Measurements from ENCODE around the gene GLP2R. TPM values are rescaled to one million over a fixed set of nuclear protein-coding genes. Genes with fewer than 3 reads are reported as not detected.

The GLP2R gene
- total and polyA plus RNA-seq, 3 donors from 2014 or later, result 0.70 to 1.3 (median 0.81) TPM

GRCh38 chr17:9872852-9873251 is 47.1 kb downstream of the GLP2R start:
- 80 to 100% methylated on average over 1 to 6 of the region's 6 CpGs for WGBS, 2 donors
- no peaks in the 10 kb centered on the region for H3K36me3 ChIP-seq (ENCODE audit: low read depth, missing control alignments)
- H3K9me3 ChIP-seq, result no peaks in the 10 kb centered on the region
- intact Hi-C loops (cut with DNase I; ENCODE audit: low total_unique reads), result no loop called here
- H3K27ac ChIP-seq, result no peak overlapping the region
- TF ChIP-seq POLR2A (IDR thresholded peaks at IDR 0.05), result no peak
- no peak for TF ChIP-seq CTCF (IDR thresholded peaks at IDR 0.05)
- no peaks in the 10 kb centered on the region for H3K27me3 ChIP-seq
- H3K4me1 ChIP-seq, result no peaks in the 10 kb centered on the region
- H3K4me3 ChIP-seq, result no peak overlapping the region
- DNase-seq, result no peak

GRCh38 chr17:9874722-9875121 is 49.0 kb downstream of the GLP2R start:
- DNase-seq, result no peak
- no peaks in the 10 kb centered on the region for H3K36me3 ChIP-seq (ENCODE audit: low read depth, missing control alignments)
- no peak overlapping the region for H3K27ac ChIP-seq
- H3K27me3 ChIP-seq, result no peaks in the 10 kb centered on the region
- no peak for TF ChIP-seq POLR2A (IDR thresholded peaks at IDR 0.05)
- intact Hi-C loops (cut with DNase I; ENCODE audit: low total_unique reads), result no loop called here
- H3K4me1 ChIP-seq, result no peaks in the 10 kb centered on the region
- H3K9me3 ChIP-seq, result no peaks in the 10 kb centered on the region
- 85 to 87% methylated on average over 3 of the region's 3 CpGs for WGBS, 2 donors
- H3K4me3 ChIP-seq, result no peak overlapping the region

- Histone ChIP-seq H3K27me3 (no peaks in the 10 kb centered on the region), H3K27ac (no peak overlapping the region), H3K4me1 (no peaks in the 10 kb centered on the region), H3K4me3 (no peak overlapping the region), H3K9me3 (no peaks in the 10 kb centered on the region), H3K36me3 (ENCODE audit: low read depth, missing control alignments) (no peaks in the 10 kb centered on the region)
- 32 to 37% methylated on average over 3 of the region's 3 CpGs for WGBS, 2 donors
- intact Hi-C loops (cut with DNase I; ENCODE audit: low total_unique reads), result no loop called here
- no peak for DNase-seq
- TF ChIP-seq POLR2A (IDR thresholded peaks at IDR 0.05), result no peak
- TF ChIP-seq CTCF (IDR thresholded peaks at IDR 0.05), result no peak
Measured at GRCh38 chr17:9875441-9875840, 49.7 kb downstream of the GLP2R start.

- Histone ChIP-seq H3K9me3 (no peaks in the 10 kb centered on the region), H3K4me3 (no peak overlapping the region), H3K36me3 (ENCODE audit: low read depth, missing control alignments) (no peaks in the 10 kb centered on the region), H3K27ac (no peak overlapping the region), H3K27me3 (no peaks in the 10 kb centered on the region), H3K4me1 (no peaks in the 10 kb centered on the region)
- no peak for TF ChIP-seq POLR2A (IDR thresholded peaks at IDR 0.05)
- no peak for TF ChIP-seq CTCF (IDR thresholded peaks at IDR 0.05)
- intact Hi-C loops (cut with DNase I; ENCODE audit: low total_unique reads), result no loop called here
- 77 to 92% methylated on average over 2 to 3 of the region's 3 CpGs for WGBS, 2 donors
- no peak for DNase-seq
Measured at GRCh38 chr17:9878356-9878755, 52.6 kb downstream of the GLP2R start.

- H3K27me3 ChIP-seq, result no peaks in the 10 kb centered on the region
- intact Hi-C loops (cut with DNase I; ENCODE audit: low total_unique reads), result no loop called here
- TF ChIP-seq CTCF (IDR thresholded peaks at IDR 0.05) (no peak), POLR2A (IDR thresholded peaks at IDR 0.05) (no peak)
- H3K4me3 ChIP-seq, result no peak overlapping the region
- WGBS, 2 donors, result 89 to 93% methylated on average over 8 of the region's 8 CpGs
- no peaks in the 10 kb centered on the region for H3K36me3 ChIP-seq (ENCODE audit: low read depth, missing control alignments)
- H3K4me1 ChIP-seq, result no peaks in the 10 kb centered on the region
- H3K9me3 ChIP-seq, result no peaks in the 10 kb centered on the region
- H3K27ac ChIP-seq, result no peak overlapping the region
- DNase-seq, result no peak
Measured at GRCh38 chr17:9878786-9879525, 53.2 kb downstream of the GLP2R start.
